ENCODE measurements around the gene MSI2.
A peak's percentile ranks its signal among the peaks of the same experiment; 100 is the strongest.

Gene MSI2

DNA sequence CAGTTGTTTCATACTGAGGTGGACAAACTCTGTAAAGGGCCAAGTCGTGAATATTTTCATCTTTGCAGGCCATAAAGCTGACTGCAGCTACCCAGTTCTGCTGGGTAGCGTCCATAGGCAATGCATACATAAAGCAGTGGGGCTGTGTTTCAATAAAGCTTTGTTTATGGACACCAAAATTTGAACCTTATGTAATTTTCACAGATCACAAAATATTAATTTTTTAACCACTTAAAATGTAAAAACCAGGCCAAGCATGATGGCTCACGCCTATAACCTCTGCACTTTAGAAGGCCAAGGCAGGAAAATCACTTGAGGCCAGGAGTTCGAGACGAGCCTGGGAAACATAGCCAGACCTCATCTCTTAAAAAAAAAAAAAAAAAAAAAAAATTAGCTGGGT is 340.8 kb downstream of the MSI2 start:
- Histone ChIP-seq H3K27me3 (ENCODE audit: insufficient read depth, insufficient read length) (no peaks in the 10 kb centered on the region), H3K36me3 (ENCODE audit: insufficient read depth, insufficient read length, low read length) (peaks cover 7% of the 10 kb centered on the region), H3K4me3 (ENCODE audit: insufficient read length, low read depth) (no peak overlapping the region), H3K9ac (ENCODE audit: insufficient read length, low read depth) (no peak overlapping the region), H3K9me3 (ENCODE audit: insufficient read depth, low read length) (peaks cover 19% of the 10 kb centered on the region; the same call in 1 of the 2 replicates), H3K4me1 (ENCODE audit: insufficient read depth, insufficient read length) (peaks cover 22% of the 10 kb centered on the region)
- DNase-seq (ENCODE audit: low read depth, low spot score), result no peak
- TF ChIP-seq SUZ12 (IDR thresholded peaks at IDR 0.05; ENCODE audit: extremely low read depth, insufficient read depth, insufficient read length) (no peak), ZNF274 (IDR thresholded peaks at IDR 0.05; ENCODE audit: low read depth, low read length) (no peak), YY1 (IDR thresholded peaks at IDR 0.05; ENCODE audit: insufficient read depth, insufficient read length) (no peak)

DNA sequence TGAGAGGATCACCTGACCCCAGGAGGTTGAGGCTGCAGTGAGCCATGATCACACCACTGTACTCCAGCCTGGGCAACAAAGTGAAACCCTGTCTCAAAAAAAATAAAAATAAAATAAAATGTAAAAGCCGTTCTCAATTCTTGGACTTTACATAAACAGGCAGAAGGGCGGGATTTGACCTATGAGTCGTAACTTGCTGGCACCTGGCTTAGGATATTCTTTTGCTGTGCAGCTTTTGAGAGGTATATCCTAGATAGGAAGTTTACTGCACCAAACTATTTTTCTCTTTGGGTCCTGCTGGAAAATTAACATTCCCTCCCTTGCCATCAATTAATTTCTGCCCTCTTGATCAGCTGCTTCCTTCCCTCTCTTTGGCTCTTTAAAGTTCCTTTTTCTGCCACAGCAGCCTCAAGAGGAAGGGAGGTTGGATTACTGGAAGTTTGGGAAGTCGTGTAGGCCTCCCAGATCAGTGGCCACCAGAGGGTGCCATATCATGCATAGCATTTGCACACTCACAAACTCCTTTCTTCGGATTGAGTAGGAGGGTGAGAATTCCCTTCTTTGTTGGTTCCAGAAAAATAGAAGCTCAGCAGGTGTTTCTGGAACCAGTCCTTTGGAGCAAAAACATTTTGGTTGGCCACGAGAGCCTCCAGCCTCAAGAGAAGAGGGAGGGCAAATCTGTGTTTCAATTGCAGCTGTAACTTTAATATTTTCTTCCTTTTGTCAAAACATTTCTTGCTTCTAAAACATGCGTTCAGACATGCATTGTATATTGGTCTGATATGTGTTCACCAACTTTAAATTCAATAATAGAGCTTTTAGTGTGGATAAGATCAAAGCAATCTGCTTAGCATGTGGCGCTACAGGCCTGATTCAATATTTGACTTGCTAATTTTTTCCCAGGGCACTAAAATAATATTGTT is 341.5 kb downstream of the MSI2 start:
- Histone ChIP-seq H3K9me3 (ENCODE audit: insufficient read depth, low read length) (peaks cover 19% of the 10 kb centered on the region; the same call in 1 of the 2 replicates), H3K27me3 (ENCODE audit: insufficient read depth, insufficient read length) (no peaks in the 10 kb centered on the region), H3K36me3 (ENCODE audit: insufficient read depth, insufficient read length, low read length) (peaks cover 7% of the 10 kb centered on the region), H3K4me1 (ENCODE audit: insufficient read depth, insufficient read length) (peaks cover 22% of the 10 kb centered on the region), H3K9ac (ENCODE audit: insufficient read length, low read depth) (no peak overlapping the region), H3K4me3 (ENCODE audit: insufficient read length, low read depth) (no peak overlapping the region)
- TF ChIP-seq ZNF274 (IDR thresholded peaks at IDR 0.05; ENCODE audit: low read depth, low read length), result no peak
- no peak for TF ChIP-seq SUZ12 (IDR thresholded peaks at IDR 0.05; ENCODE audit: extremely low read depth, insufficient read depth, insufficient read length)
- no peak for TF ChIP-seq YY1 (IDR thresholded peaks at IDR 0.05; ENCODE audit: insufficient read depth, insufficient read length)
- peak; percentile 66 for DNase-seq (ENCODE audit: low read depth, low spot score)

DNA sequence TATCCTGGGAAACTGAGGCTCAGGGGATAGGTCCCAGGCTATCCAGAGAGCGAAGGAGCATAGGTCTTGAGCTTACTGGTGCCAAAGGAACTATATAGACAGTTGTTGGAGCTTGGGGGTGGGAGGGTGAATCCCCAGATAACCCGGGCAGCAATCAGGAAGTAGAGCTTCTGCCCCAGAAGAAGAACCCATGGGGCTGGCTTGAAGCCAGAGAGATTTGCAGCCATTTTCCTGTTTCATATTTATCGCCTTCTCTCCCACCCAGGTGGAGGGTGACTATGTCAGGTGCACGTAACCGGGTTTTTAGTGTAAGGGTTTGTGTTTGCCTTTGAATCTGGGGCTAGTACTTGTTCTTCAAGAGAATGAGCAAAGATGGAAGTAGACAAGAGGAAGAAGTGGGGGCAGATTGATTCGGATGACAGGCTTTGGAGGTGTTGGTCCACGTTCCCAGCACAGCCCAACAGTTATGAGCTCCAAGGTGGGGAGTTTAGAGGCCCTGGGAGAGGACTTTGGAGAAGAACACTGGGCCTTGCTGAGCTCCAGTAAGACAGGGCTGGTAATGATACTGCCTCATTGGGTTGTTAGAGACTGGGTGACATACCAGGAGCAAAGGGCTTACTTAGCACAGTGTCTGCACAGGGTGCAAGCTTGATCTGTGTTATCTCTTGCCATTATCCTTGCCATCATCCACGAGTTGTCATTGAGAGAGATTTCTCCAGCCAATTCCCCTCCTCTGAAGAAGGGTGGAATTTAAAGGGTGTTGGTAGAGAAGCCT is 343.1 kb downstream of the MSI2 start:
- Histone ChIP-seq H3K4me3 (ENCODE audit: insufficient read length, low read depth) (no peak overlapping the region), H3K9me3 (ENCODE audit: insufficient read depth, low read length) (peaks cover 19% of the 10 kb centered on the region; the same call in 1 of the 2 replicates), H3K27me3 (ENCODE audit: insufficient read depth, insufficient read length) (no peaks in the 10 kb centered on the region), H3K9ac (ENCODE audit: insufficient read length, low read depth) (no peak overlapping the region), H3K36me3 (ENCODE audit: insufficient read depth, insufficient read length, low read length) (peaks cover 7% of the 10 kb centered on the region), H3K4me1 (ENCODE audit: insufficient read depth, insufficient read length) (peaks cover 19% of the 10 kb centered on the region)
- no peak for TF ChIP-seq ZNF274 (IDR thresholded peaks at IDR 0.05; ENCODE audit: low read depth, low read length)
- TF ChIP-seq YY1 (IDR thresholded peaks at IDR 0.05; ENCODE audit: insufficient read depth, insufficient read length), result no peak
- no peak for TF ChIP-seq SUZ12 (IDR thresholded peaks at IDR 0.05; ENCODE audit: extremely low read depth, insufficient read depth, insufficient read length)
- no peak for DNase-seq (ENCODE audit: low read depth, low spot score)

DNA sequence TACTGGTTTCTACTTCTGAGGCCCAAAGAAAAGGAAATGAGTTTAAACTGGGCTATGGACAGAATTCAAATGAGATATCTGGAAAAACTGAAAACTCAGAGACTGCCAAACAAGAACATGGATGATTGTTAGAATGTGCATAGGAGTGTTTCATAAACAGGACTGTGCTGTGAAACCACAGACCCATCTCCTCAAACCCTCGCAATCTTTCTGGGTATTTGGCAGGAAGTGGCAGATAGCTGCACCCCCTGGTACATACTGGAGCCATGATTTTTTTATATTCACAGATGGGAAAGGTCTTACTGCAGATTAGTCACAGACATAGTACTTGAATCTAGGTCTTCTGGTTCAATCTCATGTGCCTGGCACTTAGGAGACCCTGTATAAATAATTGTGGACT is 343.8 kb downstream of the MSI2 start:
- Histone ChIP-seq H3K4me1 (ENCODE audit: insufficient read depth, insufficient read length) (peaks cover 21% of the 10 kb centered on the region), H3K4me3 (ENCODE audit: insufficient read length, low read depth) (no peak overlapping the region), H3K27me3 (ENCODE audit: insufficient read depth, insufficient read length) (no peaks in the 10 kb centered on the region), H3K36me3 (ENCODE audit: insufficient read depth, insufficient read length, low read length) (peaks cover 7% of the 10 kb centered on the region), H3K9ac (ENCODE audit: insufficient read length, low read depth) (no peak overlapping the region), H3K9me3 (ENCODE audit: insufficient read depth, low read length) (peaks cover 15% of the 10 kb centered on the region; the same call in 1 of the 2 replicates)
- TF ChIP-seq SUZ12 (IDR thresholded peaks at IDR 0.05; ENCODE audit: extremely low read depth, insufficient read depth, insufficient read length), result no peak
- no peak for DNase-seq (ENCODE audit: low read depth, low spot score)

DNA sequence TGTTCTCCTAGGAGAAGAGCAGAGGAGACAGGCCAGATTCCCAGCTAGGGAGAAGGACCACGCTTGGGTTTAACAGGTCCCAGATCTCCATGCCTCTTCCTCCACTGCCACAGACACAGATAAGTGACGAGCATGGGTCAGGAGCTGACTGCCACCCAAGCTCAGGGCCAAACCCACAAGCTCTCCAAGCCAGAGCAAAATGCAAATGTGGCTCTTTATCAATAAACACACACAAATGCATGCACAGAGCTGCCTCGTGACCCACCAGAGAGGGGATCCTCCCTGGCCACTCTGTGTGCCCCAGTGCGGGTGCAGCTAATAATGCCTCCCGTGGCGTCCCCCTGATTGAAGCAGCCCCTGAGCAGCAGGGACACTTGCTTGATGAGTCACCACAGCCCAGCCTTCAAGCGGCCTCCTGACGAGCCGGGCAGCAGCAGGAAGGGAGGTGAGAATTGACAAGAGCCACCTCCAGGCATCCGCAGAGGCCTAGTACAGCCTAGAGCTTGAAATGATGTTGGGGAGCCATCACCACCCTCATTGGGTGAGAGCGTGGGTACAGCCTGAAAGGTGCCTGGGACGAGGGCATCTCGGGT is 344.9 kb downstream of the MSI2 start:
- H3K4me1 ChIP-seq (ENCODE audit: insufficient read depth, insufficient read length), result peaks cover 24% of the 10 kb centered on the region
- H3K9ac ChIP-seq (ENCODE audit: insufficient read length, low read depth), result no peak overlapping the region
- DNase-seq (ENCODE audit: low read depth, low spot score), result no peak

DNA sequence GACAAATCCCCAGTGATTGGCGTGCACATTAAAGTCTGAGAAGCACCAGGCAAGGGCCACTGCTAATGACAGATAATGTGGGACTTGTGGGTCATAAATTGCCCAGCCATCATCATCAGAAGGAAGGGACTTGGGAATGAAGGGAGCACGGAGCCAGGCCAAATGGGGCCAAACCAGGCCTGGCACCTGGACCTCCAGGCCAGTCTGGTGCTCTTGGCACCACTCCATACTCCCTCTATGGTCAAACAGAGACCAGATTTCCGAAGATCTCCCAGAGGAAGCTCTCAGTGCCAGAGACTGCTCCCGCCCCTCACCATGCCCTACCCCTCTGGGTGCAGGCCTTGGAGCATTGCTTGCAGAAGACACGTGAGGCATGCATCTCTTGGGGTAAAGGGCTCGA is 346.6 kb downstream of the MSI2 start:
- no peak for DNase-seq (ENCODE audit: low read depth, low spot score)
- Histone ChIP-seq H3K27me3 (ENCODE audit: insufficient read depth, insufficient read length) (no peaks in the 10 kb centered on the region), H3K4me3 (ENCODE audit: insufficient read length, low read depth) (no peak overlapping the region), H3K9ac (ENCODE audit: insufficient read length, low read depth) (no peak overlapping the region), H3K36me3 (ENCODE audit: insufficient read depth, insufficient read length, low read length) (peaks cover 7% of the 10 kb centered on the region), H3K4me1 (ENCODE audit: insufficient read depth, insufficient read length) (peaks cover 25% of the 10 kb centered on the region), H3K9me3 (ENCODE audit: insufficient read depth, low read length) (peaks cover 10% of the 10 kb centered on the region; the same call in 1 of the 2 replicates)
- TF ChIP-seq ZNF274 (IDR thresholded peaks at IDR 0.05; ENCODE audit: low read depth, low read length), result no peak
- no peak for TF ChIP-seq SUZ12 (IDR thresholded peaks at IDR 0.05; ENCODE audit: extremely low read depth, insufficient read depth, insufficient read length)
- no peak for TF ChIP-seq YY1 (IDR thresholded peaks at IDR 0.05; ENCODE audit: insufficient read depth, insufficient read length)

More for the DNA sequence above, 344.9 kb downstream of the MSI2 start:
- peaks cover 10% of the 10 kb centered on the region; the same call in 1 of the 2 replicates for H3K9me3 ChIP-seq (ENCODE audit: insufficient read depth, low read length)
- H3K36me3 ChIP-seq (ENCODE audit: insufficient read depth, insufficient read length, low read length), result peaks cover 7% of the 10 kb centered on the region
- no peak for TF ChIP-seq SUZ12 (IDR thresholded peaks at IDR 0.05; ENCODE audit: extremely low read depth, insufficient read depth, insufficient read length)
- TF ChIP-seq YY1 (IDR thresholded peaks at IDR 0.05; ENCODE audit: insufficient read depth, insufficient read length), result no peak
- no peak overlapping the region for H3K4me3 ChIP-seq (ENCODE audit: insufficient read length, low read depth)
- no peaks in the 10 kb centered on the region for H3K27me3 ChIP-seq (ENCODE audit: insufficient read depth, insufficient read length)
